Stimulated activated CD4-positive, alpha-beta T cell treated with anti-CD3 and anti-CD28 coated beads, Interleukin-15, amount 100 ng/mL, for 48 hours (primary cell): ENCODE measurements around the gene NPHP4.
"Not testable (repeated sequence)": the region's sequence is repeated elsewhere in the genome, so short reads cannot be mapped to it uniquely, and the experiment has no call there.

Experiments
- DNase-seq, 2 donors: peaks; one replicate each; pipeline ENCODE4 v3.0.0-alpha.2; 2020; ENCODE audit warnings: low read depth in 2 of 2

Gene NPHP4

DNA sequence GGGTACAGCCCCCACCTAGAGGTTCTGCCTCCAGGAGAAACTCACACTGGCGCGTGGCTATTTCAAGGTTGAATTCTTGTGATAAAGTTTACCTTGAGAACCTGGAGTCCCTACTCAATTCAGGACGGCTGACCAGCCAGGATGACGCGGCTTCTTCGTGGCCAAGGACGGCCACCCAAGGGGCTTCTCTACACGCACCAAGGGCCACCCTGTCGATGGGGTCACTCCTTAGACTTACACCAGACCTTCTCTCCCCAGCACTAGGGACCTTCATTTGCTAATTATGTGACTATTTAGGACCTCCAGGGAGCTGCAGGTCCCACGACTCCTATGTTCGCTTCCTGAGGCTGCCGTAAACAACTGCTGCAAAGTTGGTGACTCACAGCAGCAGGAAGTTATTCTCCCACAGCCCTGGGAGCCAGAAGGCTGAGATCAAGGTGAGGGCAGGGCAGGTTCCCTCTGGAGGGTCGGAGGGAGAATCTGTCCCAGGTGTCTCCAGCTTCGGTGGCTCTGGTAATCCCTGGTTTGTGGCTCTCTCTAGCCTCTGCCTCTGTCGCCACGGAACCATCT, 135.9 kb downstream of the NPHP4 start:
- no peak for DNase-seq

GRCh38 chr1:5855196-5855897, 136.9 kb downstream of the NPHP4 start:
- no peak for DNase-seq

- DNase-seq: no peak
Measured at GRCh38 chr1:5854754-5855153, 137.5 kb downstream of the NPHP4 start.

- DNase-seq: not testable (repeated sequence)
Measured at GRCh38 chr1:5853858-5854257, 138.4 kb downstream of the NPHP4 start.

- DNase-seq: no peak
Measured at GRCh38 chr1:5850503-5850902, 141.7 kb downstream of the NPHP4 start.

- DNase-seq: no peak
Measured at GRCh38 chr1:5849550-5849949, 142.7 kb downstream of the NPHP4 start.

DNA sequence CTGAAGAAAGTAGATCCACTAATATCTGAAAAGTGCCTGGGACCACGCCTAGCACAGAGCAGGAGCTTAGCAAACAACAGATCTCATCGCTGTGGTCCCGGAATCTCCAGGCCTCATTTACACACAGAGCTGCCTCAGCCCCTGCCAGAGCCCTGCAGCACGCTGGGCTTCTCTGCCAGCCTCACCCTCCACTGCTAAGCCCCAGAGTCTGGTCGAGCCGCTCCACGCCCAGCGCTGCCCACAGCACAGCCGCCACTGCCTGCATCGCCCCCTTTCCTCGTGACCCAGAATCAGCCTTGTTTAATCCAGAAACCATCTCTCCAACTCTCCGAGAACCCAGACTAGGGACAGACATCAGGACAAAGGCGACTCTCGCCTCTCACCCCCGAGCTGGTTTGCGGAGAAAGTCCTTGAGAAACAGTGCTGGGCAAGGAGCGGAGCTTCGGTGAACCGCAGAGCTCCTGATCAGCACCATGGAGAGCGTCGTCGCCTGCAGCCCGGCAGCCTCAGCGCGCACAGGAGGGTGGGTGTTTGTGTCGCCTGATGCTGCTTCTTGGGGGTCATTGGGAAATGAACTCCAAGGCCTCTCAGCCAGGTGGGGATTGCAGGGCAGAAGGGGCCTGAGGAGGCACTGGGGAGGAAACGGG, 145.1 kb downstream of the NPHP4 start:
- no peak for DNase-seq

- DNase-seq: no peak
Measured at GRCh38 chr1:5845376-5845775, 146.8 kb downstream of the NPHP4 start.

- DNase-seq: no peak
Measured at GRCh38 chr1:5844442-5844841, 147.8 kb downstream of the NPHP4 start.

DNA sequence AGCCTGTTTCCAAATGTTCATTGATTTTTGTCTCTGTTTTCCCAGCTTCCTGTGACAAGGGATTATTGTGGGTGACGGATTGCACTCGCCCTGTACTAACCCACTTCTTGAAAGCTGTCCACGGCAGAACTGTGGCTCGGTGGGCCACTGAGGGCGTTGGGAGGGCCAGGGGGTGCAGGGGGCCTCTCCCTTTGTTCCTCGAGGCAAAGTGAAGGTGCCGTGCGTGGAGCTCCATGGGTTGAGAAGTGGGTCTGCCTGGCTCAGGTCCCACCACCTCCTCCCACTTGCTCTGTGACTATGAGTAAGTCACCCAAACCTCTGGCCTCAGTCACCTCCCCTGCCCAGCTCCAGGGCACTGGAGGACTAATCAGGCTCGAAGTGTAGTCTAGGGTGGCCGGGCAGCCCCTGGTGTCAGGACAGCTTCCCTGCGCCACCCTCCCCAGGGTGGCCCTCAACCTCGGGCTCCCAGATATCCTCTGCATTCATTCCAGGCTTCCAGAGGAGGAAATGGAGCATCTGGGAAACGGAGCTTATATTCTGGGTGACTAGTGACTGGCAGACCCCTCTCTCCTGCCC, 148.6 kb downstream of the NPHP4 start:
- no peak for DNase-seq

DNA sequence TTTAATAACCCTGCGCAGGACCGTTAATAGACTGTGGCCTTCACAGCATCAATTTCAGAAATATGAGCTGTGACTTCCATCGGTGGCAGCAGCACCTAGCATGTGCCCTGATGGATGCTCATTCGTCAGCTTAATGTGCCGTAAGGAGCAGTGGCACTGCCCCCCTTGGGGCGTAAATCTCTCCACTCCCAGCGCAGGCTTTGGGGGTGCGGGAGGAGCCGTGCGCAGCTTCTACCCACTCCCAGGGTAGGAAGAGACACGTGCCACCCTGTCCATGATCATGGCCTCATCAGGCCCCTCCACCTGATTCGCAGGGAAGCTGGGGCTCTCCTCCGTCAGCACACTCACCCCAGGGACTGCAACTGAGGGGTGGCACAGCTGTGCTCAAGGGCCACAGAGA, 149.5 kb downstream of the NPHP4 start:
- DNase-seq: no peak

DNA sequence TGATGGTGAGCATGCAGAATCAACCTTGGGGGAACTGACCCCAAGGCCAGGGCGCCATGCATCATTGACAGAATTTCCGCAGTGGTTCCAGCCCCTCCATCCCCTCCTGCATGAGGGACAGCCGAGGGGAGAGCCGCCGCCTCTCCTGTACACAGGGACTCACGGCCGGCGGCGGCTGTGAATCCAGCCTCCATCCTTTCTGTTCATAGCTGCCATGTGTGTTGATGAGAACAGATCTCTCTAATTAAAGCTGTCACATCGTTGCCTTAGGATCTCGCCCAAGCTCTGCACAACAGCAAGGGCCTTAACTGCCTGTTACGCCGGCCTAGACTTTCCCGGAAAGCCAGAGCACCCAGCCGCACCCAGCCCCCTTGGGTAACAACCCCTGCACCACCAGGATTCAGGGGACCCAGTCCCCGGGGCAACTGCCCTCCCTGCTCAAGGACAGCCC, 151.6 kb downstream of the NPHP4 start:
- no peak for DNase-seq

DNA sequence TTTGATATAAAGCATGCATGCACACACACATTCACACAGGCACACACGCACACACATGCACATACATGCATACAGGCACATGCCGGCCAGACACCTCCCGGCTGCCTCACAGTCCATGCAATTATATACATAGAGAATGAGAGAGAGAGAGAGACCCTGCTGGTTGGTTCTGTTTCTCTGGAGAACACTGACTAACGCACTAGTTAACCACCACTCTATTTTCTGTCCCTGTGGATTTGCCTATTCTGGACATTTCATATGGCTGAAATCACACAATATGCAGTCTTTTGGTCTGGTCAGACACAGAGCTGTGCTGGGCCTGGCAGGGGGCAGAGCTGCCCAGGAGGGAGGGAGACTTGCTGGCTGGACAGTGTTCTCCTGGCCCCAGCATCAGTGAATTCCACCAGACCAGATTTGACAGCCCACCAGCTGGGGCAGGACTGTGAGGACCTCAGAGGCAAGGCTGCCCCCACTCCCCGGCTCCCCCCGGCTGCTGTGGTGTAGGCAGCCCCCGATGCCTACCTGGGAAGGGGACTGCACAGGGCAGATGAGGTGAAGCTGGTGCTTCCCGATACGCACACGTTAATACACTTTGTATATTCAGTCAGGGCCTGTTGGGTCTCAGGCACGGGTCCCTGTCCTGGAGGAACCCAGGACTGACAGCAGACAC, 152.2 kb downstream of the NPHP4 start:
- no peak for DNase-seq

- DNase-seq: no peak
Measured at GRCh38 chr1:5839161-5839880, 152.9 kb downstream of the NPHP4 start.

DNA sequence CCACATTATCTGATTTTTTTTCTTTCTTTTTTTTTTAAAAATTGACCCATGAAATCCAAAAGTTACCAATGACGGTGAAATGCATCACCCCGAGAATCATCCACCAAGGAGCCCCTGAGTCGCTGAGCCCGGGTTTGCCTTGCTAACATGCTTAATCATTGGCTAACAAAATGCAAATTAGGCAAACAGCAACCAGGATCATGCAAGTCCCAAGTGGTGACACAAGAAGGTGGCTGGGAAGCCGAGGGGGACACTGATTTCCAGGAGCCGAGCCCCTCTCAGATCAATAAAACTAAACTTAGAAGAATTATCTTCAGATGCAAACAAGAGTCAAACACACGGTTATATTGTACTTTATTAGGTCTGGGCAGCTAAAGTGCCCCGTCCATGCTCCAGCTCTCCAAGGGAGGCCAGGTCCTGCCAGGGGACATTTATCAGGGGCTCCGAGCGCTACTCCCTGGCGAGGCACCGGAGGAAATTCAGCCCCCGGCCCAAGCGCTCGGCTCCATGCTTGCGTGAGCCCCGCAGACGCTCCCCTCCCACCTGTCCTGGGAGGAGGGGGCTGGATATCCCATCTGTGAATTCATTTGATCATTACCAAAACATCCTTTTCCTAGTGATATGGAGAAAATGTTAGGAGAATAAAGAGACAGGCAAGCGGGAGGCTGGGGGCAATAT, 154.1 kb downstream of the NPHP4 start:
- DNase-seq: no peak

GRCh38 chr1:5836776-5837440, 155.3 kb downstream of the NPHP4 start:
- no peak for DNase-seq

DNA sequence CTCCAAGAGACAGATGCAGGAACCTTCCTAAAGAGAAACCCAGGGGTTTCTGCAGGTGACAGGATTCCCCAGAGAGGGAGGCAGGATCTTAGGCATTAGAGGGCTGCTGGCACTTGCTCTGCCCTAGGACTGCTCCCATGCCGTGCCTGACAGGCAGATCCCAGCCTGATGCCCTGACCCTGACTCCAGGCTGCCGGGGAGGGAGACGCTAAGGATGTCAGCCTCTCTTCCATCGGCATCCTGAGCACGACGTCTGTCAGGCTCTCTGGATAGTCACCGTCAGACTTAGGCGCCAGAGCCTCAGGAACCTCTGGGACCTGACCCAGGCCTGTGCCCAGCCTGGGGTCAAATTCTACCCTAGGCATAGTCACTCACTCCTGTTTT, 157.1 kb downstream of the NPHP4 start:
- no peak for DNase-seq

- no peak for DNase-seq
Measured at GRCh38 chr1:5834477-5835178, 157.6 kb downstream of the NPHP4 start.

- no peak for DNase-seq
Measured at GRCh38 chr1:5833911-5834310, 158.3 kb downstream of the NPHP4 start.
